CD4-positive, alpha-beta T cell treated with Interferon alpha-2 for 1 hour (primary cell): Measurements from ENCODE around the gene NAPB.

Experiments used
- DNase-seq, 2 donors: peaks; one replicate each; pipeline ENCODE4 v3.0.0-alpha.2; 2020 to 2022

NAPB gene

GRCh38 chr20:23403751-23404150 lies 17.5 kb downstream of the NAPB start:
- no peak for DNase-seq

GRCh38 chr20:23401051-23401450 lies 20.2 kb downstream of the NAPB start:
- DNase-seq, result no peak

GRCh38 chr20:23399568-23400241 lies 21.6 kb downstream of the NAPB start:
- no peak for DNase-seq

- no peak for DNase-seq
These were observed 23.3 kb downstream of the NAPB start for GRCh38 chr20:23397961-23398360.

GRCh38 chr20:23396950-23397627 lies 24.2 kb downstream of the NAPB start:
- no peak for DNase-seq

GRCh38 chr20:23393996-23394775 lies 27.1 kb downstream of the NAPB start:
- DNase-seq, result no peak

- DNase-seq, result no peak
These were observed 29.5 kb downstream of the NAPB start for GRCh38 chr20:23391707-23392310.

- DNase-seq, result no peak
These were observed 31.1 kb downstream of the NAPB start for GRCh38 chr20:23390091-23390774.

- DNase-seq, result no peak
These were observed 34.2 kb downstream of the NAPB start for GRCh38 chr20:23387118-23387443.

GRCh38 chr20:23386304-23387117 lies 34.8 kb downstream of the NAPB start:
- no peak for DNase-seq

GRCh38 chr20:23381876-23382275 lies 39.4 kb downstream of the NAPB start:
- no peak for DNase-seq

- DNase-seq, result no peak
These were observed 41.5 kb downstream of the NAPB start for GRCh38 chr20:23379772-23380171.

GRCh38 chr20:23375827-23376226 lies 45.5 kb downstream of the NAPB start:
- DNase-seq, result no peak

- no peak for DNase-seq
These were observed 46.8 kb downstream of the NAPB start for GRCh38 chr20:23374441-23374840.

- no peak for DNase-seq
These were observed 49.8 kb downstream of the NAPB start for GRCh38 chr20:23371496-23371895.

- no peak for DNase-seq
These were observed 50.4 kb downstream of the NAPB start for GRCh38 chr20:23370873-23371272.

GRCh38 chr20:23370274-23370673 lies 51.0 kb downstream of the NAPB start:
- no peak for DNase-seq

GRCh38 chr20:23369072-23369823 lies 52.0 kb downstream of the NAPB start:
- DNase-seq, result no peak

- no peak for DNase-seq
These were observed 52.8 kb downstream of the NAPB start for GRCh38 chr20:23368316-23369071.

GRCh38 chr20:23367770-23368169 lies 53.5 kb downstream of the NAPB start:
- DNase-seq, result no peak

GRCh38 chr20:23366384-23366783 lies 54.9 kb downstream of the NAPB start:
- peak in 1 of 2 donors; percentile 42 for DNase-seq
